SK-N-SH (cell line): Measurements from ENCODE around the gene ADTRP. TPM values are rescaled to one million over a fixed set of nuclear protein-coding genes. Genes with fewer than 3 reads are reported as not detected.

Experiments used
- CTCF ChIA-PET: fragments of 300-600, 350-600 bp; formaldehyde crosslinking; extraction: SDS; loops from one replicate; lab custom pipeline; 2021; lab: Yijun Ruan, JAX
- POLR2A ChIA-PET: fragments of 350-600 bp; sonication (Branson Sonifier 250); formaldehyde crosslinking; extraction: SDS; loops from one replicate; lab custom pipeline; 2020; ENCODE audit warnings: antibody characterized with exemption, inconsistent platforms; lab: Yijun Ruan, JAX
- DNase-seq: peaks from one replicate; pipeline ENCODE4 v3.0.0; 2012
- H2AFZ ChIP-seq: fragments of 200-600 bp; sonication (generic); 2 replicates; pipeline ENCODE4 v1.8.1; 2016; ENCODE audit warnings: antibody characterized with exemption, mild to moderate bottlenecking, low read depth
- H3F3A ChIP-seq: fragments of 200-600 bp; sonication (generic); replicated peaks from 2 replicates; pipeline ENCODE3; 2016; ENCODE audit warnings: antibody characterized with exemption, mild to moderate bottlenecking; ENCODE audit not compliant: insufficient read depth
- H3K27ac ChIP-seq, 2 experiments: fragments of 200-500 bp in 1 of 2; fragments of 200-600 bp in 1 of 2; sonication (Bioruptor generic) in 1 of 2; sonication (generic), shearing (Covaris generic) in 1 of 2; 2 replicates each; pipeline versions ENCODE4 v1.5.1 to v1.6.1; 2014 to 2016; ENCODE audit warnings: low read depth in 2 of 2, inconsistent platforms in 1 of 2, low read length in 1 of 2, mild to moderate bottlenecking in 1 of 2, mixed read lengths in 1 of 2
- H3K27me3 ChIP-seq: fragments of 200-600 bp; sonication (generic), shearing (Covaris generic); 2 replicates; pipeline ENCODE4 v1.6.1; 2016; ENCODE audit warnings: mixed run types; ENCODE audit not compliant: insufficient read depth
- H3K36me3 ChIP-seq, 2 experiments: fragments of 200-500 bp in 1 of 2; fragments of 200-600 bp in 1 of 2; sonication (Bioruptor generic) in 1 of 2; sonication (generic) in 1 of 2; replicated peaks in 1 of 2; 2 replicates each; pipeline versions ENCODE3 to v1.5.1; 2014 to 2016; ENCODE audit warnings: low read length in 1 of 2, mild to moderate bottlenecking in 1 of 2; ENCODE audit not compliant: insufficient read depth in 2 of 2, control insufficient read depth in 1 of 2
- H3K4me1 ChIP-seq, 2 experiments: fragments of 200-500 bp in 1 of 2; fragments of 200-600 bp in 1 of 2; sonication (Bioruptor generic) in 1 of 2; sonication (generic), shearing (Covaris generic) in 1 of 2; 2 replicates each; pipeline versions ENCODE4 v1.5.1 to v1.6.1; 2014 to 2016; ENCODE audit warnings: low read depth in 1 of 2, low read length in 1 of 2, mixed run types in 1 of 2; ENCODE audit not compliant: insufficient read depth in 2 of 2, control insufficient read depth in 1 of 2
- H3K4me2 ChIP-seq: fragments of 200-600 bp; sonication (generic), shearing (Covaris generic); 2 replicates; pipeline ENCODE4 v1.6.1; 2017; ENCODE audit warnings: mixed run types
- H3K4me3 ChIP-seq, 2 experiments: fragments of 200-500 bp in 1 of 2; fragments of 200-600 bp in 1 of 2; sonication (Bioruptor generic) in 1 of 2; sonication (generic), shearing (Covaris generic) in 1 of 2; 2 replicates each; pipeline versions ENCODE4 v1.5.1 to v1.8.1; 2014 to 2016; ENCODE audit warnings: low read depth in 2 of 2, inconsistent platforms in 1 of 2, low read length in 1 of 2, mild to moderate bottlenecking in 1 of 2, mixed read lengths in 1 of 2, moderate library complexity in 1 of 2
- H3K79me2 ChIP-seq: fragments of 200-600 bp; sonication (generic); 2 replicates; pipeline ENCODE4 v1.8.1; 2017; ENCODE audit warnings: mild to moderate bottlenecking; ENCODE audit not compliant: insufficient read depth
- H3K9ac ChIP-seq: fragments of 200-600 bp; sonication (generic); 2 replicates; pipeline ENCODE4 v1.6.1; 2017; ENCODE audit warnings: mixed run types
- H3K9me2 ChIP-seq: fragments of 200-600 bp; sonication (generic); 2 replicates; pipeline ENCODE4 v1.6.1; 2017; ENCODE audit warnings: mixed run types
- H3K9me3 ChIP-seq: fragments of 200-600 bp; sonication (generic); 2 replicates; pipeline ENCODE4 v1.6.1; 2017; ENCODE audit warnings: mixed run types, mild to moderate bottlenecking, moderate library complexity
- H4K20me1 ChIP-seq: fragments of 200-600 bp; sonication (generic); 2 replicates; pipeline ENCODE4 v1.6.1; 2017; ENCODE audit warnings: mild to moderate bottlenecking, mixed run types; ENCODE audit not compliant: insufficient read depth
- ELF1 ChIP-seq: IDR thresholded peaks from 2 replicates; pipeline ENCODE4 v1.4.0; 2012
- NFIC ChIP-seq: IDR thresholded peaks from 2 replicates; pipeline ENCODE4 v1.4.0; 2012; ENCODE audit warnings: borderline replicate concordance
- POLR2AphosphoS5 ChIP-seq: IDR thresholded peaks from 2 replicates; pipeline ENCODE4 v1.6.1; 2012; ENCODE audit warnings: low read depth, low read length
- RCOR1 ChIP-seq: fragments of 150-350 bp; IDR thresholded peaks from 2 replicates; pipeline ENCODE4 v1.6.1; 2017; ENCODE audit warnings: antibody characterized with exemption, low read length
- TEAD4 ChIP-seq: IDR thresholded peaks from 2 replicates; pipeline ENCODE4 v1.4.0; 2012; ENCODE audit warnings: mild to moderate bottlenecking, borderline replicate concordance; ENCODE audit not compliant: insufficient read depth
- WGBS: methylation state at CpG from one replicate; pipeline ENCODE4 v1.1.6; 2017; ENCODE audit warnings: low lambda C conversion rate; 5-methylcytosine and 5-hydroxymethylcytosine counted together
- polyA plus RNA-seq, 3 experiments: library from polyadenylated mRNA; depleted of rRNA; stranded (reverse); fragments of >200 nt; gene quantifications; 2 replicates each; pipeline ENCODE4 v1.2.3, GENCODE V29; 2012
- TF ChIP-seq, protein P1 (sequence below): IDR thresholded peaks from 2 replicates; pipeline ENCODE4 v1.4.0; 2012; ENCODE audit warnings: low read depth, borderline replicate concordance
- TF ChIP-seq, protein P2 (sequence below): fragments of 150-350 bp; IDR thresholded peaks from 2 replicates; pipeline ENCODE4 v1.6.1; 2016; ENCODE audit warnings: mild to moderate bottlenecking, low read depth, low read length
- TF ChIP-seq, protein P3 (sequence below): IDR thresholded peaks from 2 replicates; pipeline ENCODE4; 2012

ADTRP gene
- polyA plus RNA-seq, 1 of the 3 experiments (the other 2 are of a cell fraction), result 0.84 TPM

DNA sequence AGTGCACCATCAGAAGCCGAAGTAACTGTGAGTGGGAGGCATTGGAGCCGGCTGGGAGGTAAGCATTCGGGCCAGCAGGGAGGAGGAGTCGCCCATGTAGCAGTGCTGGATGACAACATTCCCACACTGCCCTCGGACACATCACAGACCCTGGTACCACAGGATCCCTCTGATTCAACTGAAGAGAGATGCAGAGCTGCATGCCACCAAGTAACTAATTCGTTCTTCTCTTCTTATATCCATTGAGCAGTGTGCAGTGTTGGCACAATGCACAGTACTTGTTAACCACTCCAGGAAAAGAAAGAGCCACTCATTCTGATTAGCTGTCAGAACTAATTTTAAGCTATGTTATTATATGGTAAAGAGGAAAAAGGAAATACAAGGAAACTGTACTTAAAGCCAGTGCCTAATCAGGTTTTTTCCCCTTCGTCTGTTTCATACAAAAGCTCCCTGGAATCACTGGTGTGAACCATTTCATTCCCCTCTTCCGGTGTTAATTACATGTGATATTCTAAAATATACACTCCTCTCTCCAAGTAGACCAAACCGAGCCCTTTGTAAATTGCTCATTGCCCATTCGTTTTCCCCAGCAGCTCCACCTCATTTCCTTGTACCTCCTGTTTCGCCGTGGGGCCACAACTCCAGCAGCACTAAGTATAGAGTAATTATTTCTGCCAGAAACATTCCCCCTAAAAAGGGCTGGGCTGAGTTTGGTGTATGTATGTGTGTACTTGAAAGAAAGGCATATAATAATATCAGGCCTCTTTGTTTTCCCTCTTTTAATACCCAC, 32.4 kb upstream of the ADTRP start:
- no peak for DNase-seq
- no peak overlapping the region for H3K4me2 ChIP-seq
- POLR2A ChIA-PET, result no interaction called here

DNA sequence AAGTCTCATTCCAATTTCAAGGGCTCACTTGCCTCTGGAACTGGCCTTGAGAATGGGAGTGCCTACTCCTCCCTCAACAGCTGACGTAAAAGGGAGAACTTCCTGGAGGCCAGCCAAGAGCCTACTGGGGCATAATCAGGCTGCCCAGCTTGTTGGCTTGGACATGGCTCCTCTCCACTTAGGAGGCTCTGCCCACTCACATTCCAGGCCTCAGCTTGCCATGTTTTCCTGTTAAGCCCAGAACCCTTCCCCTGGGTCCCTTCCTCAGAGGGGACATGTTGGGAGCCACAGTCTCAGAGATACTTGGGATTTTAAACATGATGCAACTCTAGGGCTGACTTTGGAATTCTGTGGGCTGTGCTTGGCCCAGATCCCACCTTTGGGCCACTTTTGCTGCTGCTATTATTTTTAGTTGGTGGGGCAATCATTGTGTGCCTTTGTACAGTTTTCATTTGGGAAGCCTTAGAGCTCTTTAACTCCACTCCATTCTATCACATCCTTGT, 31.5 kb upstream of the ADTRP start:
- TF ChIP-seq, protein P1, sequence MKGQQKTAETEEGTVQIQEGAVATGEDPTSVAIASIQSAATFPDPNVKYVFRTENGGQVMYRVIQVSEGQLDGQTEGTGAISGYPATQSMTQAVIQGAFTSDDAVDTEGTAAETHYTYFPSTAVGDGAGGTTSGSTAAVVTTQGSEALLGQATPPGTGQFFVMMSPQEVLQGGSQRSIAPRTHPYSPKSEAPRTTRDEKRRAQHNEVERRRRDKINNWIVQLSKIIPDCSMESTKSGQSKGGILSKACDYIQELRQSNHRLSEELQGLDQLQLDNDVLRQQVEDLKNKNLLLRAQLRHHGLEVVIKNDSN, result no peak
- no peak for TF ChIP-seq ELF1
- TF ChIP-seq NFIC, result peak; percentile 63
- TF ChIP-seq, protein P2, sequence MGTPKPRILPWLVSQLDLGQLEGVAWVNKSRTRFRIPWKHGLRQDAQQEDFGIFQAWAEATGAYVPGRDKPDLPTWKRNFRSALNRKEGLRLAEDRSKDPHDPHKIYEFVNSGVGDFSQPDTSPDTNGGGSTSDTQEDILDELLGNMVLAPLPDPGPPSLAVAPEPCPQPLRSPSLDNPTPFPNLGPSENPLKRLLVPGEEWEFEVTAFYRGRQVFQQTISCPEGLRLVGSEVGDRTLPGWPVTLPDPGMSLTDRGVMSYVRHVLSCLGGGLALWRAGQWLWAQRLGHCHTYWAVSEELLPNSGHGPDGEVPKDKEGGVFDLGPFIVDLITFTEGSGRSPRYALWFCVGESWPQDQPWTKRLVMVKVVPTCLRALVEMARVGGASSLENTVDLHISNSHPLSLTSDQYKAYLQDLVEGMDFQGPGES, result no peak
- TF ChIP-seq TEAD4, result no peak
- TF ChIP-seq POLR2AphosphoS5, result no peak
- TF ChIP-seq RCOR1, result no peak
- TF ChIP-seq, all 33 proteins: peak for 1
- CTCF ChIA-PET, result interaction anchor here (0.9 kb wide), 1 partner anchor 224 kb away, joined by 3 read pairs; no protein-coding TSS in a partner anchor
- Histone ChIP-seq H4K20me1 (no peaks in the 10 kb centered on the region), H3K4me2 (no peak overlapping the region), H3K27me3 (no peaks in the 10 kb centered on the region), H3K79me2 (no peaks in the 10 kb centered on the region), H3K4me3 (no peak overlapping the region), H3F3A (peaks cover 2% of the 10 kb centered on the region), H3K9ac (no peak overlapping the region), H2AFZ (peak overlapping the region; percentile 49; the same call in 1 of the 2 replicates), H3K9me2 (no peaks in the 10 kb centered on the region), H3K9me3 (no peaks in the 10 kb centered on the region), H3K27ac (peak overlapping the region in 1 of 2 experiments; percentile 51; a peak in 2 of 4 replicates), H3K36me3 (no peaks in the 10 kb centered on the region), H3K4me1 (peaks cover 4 to 12% of the 10 kb centered on the region in 2 experiments; a peak in 2 of 4 replicates)
- POLR2A ChIA-PET, result no interaction called here
- 25% methylated on average over 1 of the region's 1 CpG for WGBS
- DNase-seq, result no peak

More for the DNA sequence above, 32.4 kb upstream of the ADTRP start:
- TF ChIP-seq, protein P3, sequence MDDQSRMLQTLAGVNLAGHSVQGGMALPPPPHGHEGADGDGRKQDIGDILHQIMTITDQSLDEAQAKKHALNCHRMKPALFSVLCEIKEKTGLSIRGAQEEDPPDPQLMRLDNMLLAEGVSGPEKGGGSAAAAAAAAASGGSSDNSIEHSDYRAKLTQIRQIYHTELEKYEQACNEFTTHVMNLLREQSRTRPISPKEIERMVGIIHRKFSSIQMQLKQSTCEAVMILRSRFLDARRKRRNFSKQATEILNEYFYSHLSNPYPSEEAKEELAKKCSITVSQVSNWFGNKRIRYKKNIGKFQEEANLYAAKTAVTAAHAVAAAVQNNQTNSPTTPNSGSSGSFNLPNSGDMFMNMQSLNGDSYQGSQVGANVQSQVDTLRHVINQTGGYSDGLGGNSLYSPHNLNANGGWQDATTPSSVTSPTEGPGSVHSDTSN, result 0 out of 2 replicates have a peak, but pooled peaks have one; percentile 11
- TF ChIP-seq, protein P2, result no peak
- peak overlapping the region in 1 of 2 experiments; percentile 51; a peak in 2 of 4 replicates for H3K27ac ChIP-seq
- CTCF ChIA-PET, result interaction anchor here (0.9 to 1.1 kb wide), 2 partner anchors 155 to 223 kb away, joined by 3 read pairs; no protein-coding TSS in a partner anchor
- H3K36me3 ChIP-seq, result no peaks in the 10 kb centered on the region
- H2AFZ ChIP-seq, result peak overlapping the region; percentile 49; the same call in 1 of the 2 replicates
- H3F3A ChIP-seq, result peaks cover 7% of the 10 kb centered on the region
- H3K9me3 ChIP-seq, result no peaks in the 10 kb centered on the region
- WGBS, result 74% methylated on average over 10 of the region's 12 CpGs
- H3K79me2 ChIP-seq, result no peaks in the 10 kb centered on the region
- H3K4me1 ChIP-seq, result peaks cover 4 to 12% of the 10 kb centered on the region in 2 experiments; a peak in 2 of 4 replicates
- H4K20me1 ChIP-seq, result no peaks in the 10 kb centered on the region
- no peak overlapping the region for H3K4me3 ChIP-seq
- H3K9ac ChIP-seq, result no peak overlapping the region
- no peaks in the 10 kb centered on the region for H3K27me3 ChIP-seq
- H3K9me2 ChIP-seq, result no peaks in the 10 kb centered on the region
